Right lobe of liver (tissue), 6 donors: Measurements from ENCODE around the gene ZNF93. TPM values are rescaled to one million over a fixed set of nuclear protein-coding genes. Genes with fewer than 3 reads are reported as not detected.
"Not testable (repeated sequence)": the region's sequence is repeated elsewhere in the genome, so short reads cannot be mapped to it uniquely, and the experiment has no call there.

Experiments
- ATAC-seq, 4 donors: fragments of 200-7000 bp; cut with Tn5 transposase; one replicate each; pipeline ENCODE4 v1.9.1; 2020; ENCODE audit warnings: mild to moderate bottlenecking in 4 of 4, moderate library complexity in 4 of 4
- DNase-seq, 3 donors: peaks; one replicate each; pipeline ENCODE4 v3.0.0-alpha.2; 2020
- H3K27ac ChIP-seq, 3 donors: fragments of 200-600 bp; one replicate each; pipeline ENCODE4 v1.8.0; 2022
- H3K27me3 ChIP-seq, 2 donors: fragments of 200-600 bp; one replicate each; pipeline ENCODE4 v1.8.0; 2022
- H3K36me3 ChIP-seq, 4 donors: fragments of 200-600 bp; sonication (generic) in 1 of 4; one replicate each; pipeline versions ENCODE4 v1.5.1 to v1.8.0; 2017 to 2022; ENCODE audit warnings: control low read depth in 1 of 4
- H3K4me1 ChIP-seq, 4 donors: fragments of 200-600 bp; sonication (generic) in 1 of 4; one replicate each; pipeline versions ENCODE4 v1.5.1 to v1.8.0; 2017 to 2022; ENCODE audit warnings: control low read depth in 1 of 4
- H3K4me3 ChIP-seq, 3 donors: fragments of 200-600 bp; one replicate each; pipeline ENCODE4 v1.8.0; 2022
- H3K9me3 ChIP-seq, 4 donors: fragments of 200-600 bp; sonication (generic) in 1 of 4; one replicate each; pipeline versions ENCODE4 v1.5.1 to v1.8.0; 2017 to 2022; ENCODE audit warnings: control low read depth in 1 of 4
- POLR2A ChIP-seq: fragments of 450-650 bp; IDR thresholded peaks from one replicate; pipeline ENCODE4 v1.6.1; 2017; ENCODE audit warnings: antibody characterized with exemption, mild to moderate bottlenecking
- WGBS: methylation state at CpG from one replicate; pipeline ENCODE4 v1.1.6; 2018; ENCODE audit warnings: low coverage, low lambda C conversion rate; ENCODE audit not compliant: insufficient coverage; ENCODE audit errors: missing lambda C conversion rate; 5-methylcytosine and 5-hydroxymethylcytosine counted together
- intact Hi-C, 2 donors: fragments of 100-400 bp; cut with DNase I; formaldehyde crosslinking; loops; one replicate each; pipeline versions ENCODE4 v1.11.2 to v1.14.1; 2022
- total RNA-seq, 6 experiments: library from RNA; depleted of rRNA in 2 of 6; stranded (reverse); fragments of >200 nt in 2 of 6; fragmentation: NEBNext Ultra II Directional in 3 of 6; extraction: Animal tissue kit (Norgen Biotek cat#: 25700) in 3 of 6; gene quantifications; one replicate each; pipeline versions ENCODE4 v1.1.0 to v1.2.4, GENCODE V29; 2016 to 2023
- TF ChIP-seq, protein P1 (sequence below), 4 donors: fragments of 200-600 bp in 3 of 4; fragments of 450-650 bp in 1 of 4; IDR thresholded peaks; one replicate each; pipeline versions ENCODE4 v1.5.1 to v1.8.0; 2016 to 2022; ENCODE audit warnings: antibody characterized with exemption in 4 of 4, mild to moderate bottlenecking in 2 of 4
- donor health status: DM: no; HTN: yes; CAD: no.
- donor health status: DM: no; HTN: no; CAD: no.
- donor health status: DM: no; HTN: no; CAD: no.
- donor health status: DM: no; HTN: yes; CAD: no.
- donor health status: DM: no; HTN: yes; CAD: no.

ZNF93 gene
- total RNA-seq, 6 experiments from 2014 or later, result 0.35 to 1.6 (median 0.81) TPM

DNA sequence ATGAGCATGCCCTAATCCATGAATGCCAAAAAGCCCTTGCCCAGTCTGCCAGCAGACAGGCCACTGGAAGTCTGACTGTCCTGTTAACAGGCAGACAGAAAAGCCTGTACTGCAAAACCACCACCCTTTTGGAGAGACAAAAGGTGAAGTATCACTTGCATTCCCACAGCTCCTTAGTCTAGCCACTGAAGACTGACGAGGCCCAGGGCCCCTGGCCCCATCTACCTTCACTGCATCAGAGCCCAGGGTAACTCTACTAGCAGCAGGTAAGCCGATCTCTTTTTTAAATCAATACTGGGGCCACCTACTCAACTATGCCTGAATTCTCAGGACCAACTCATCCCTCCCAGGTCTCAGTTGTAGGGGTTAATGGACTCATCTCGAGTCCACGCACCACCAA is 45.5 kb downstream of the ZNF93 start:
- no peak overlapping the region for H3K27ac ChIP-seq
- ATAC-seq (no peak), DNase-seq (no peak)
- intact Hi-C loops, result no loop called here
- H3K36me3 ChIP-seq, result no peaks in the 10 kb centered on the region
- H3K4me3 ChIP-seq, result no peak overlapping the region
- no peaks in the 10 kb centered on the region for H3K9me3 ChIP-seq
- TF ChIP-seq, protein P1, sequence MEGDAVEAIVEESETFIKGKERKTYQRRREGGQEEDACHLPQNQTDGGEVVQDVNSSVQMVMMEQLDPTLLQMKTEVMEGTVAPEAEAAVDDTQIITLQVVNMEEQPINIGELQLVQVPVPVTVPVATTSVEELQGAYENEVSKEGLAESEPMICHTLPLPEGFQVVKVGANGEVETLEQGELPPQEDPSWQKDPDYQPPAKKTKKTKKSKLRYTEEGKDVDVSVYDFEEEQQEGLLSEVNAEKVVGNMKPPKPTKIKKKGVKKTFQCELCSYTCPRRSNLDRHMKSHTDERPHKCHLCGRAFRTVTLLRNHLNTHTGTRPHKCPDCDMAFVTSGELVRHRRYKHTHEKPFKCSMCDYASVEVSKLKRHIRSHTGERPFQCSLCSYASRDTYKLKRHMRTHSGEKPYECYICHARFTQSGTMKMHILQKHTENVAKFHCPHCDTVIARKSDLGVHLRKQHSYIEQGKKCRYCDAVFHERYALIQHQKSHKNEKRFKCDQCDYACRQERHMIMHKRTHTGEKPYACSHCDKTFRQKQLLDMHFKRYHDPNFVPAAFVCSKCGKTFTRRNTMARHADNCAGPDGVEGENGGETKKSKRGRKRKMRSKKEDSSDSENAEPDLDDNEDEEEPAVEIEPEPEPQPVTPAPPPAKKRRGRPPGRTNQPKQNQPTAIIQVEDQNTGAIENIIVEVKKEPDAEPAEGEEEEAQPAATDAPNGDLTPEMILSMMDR (IDR thresholded peaks at IDR 0.05), result no peak
- no peak for TF ChIP-seq POLR2A
- no peaks in the 10 kb centered on the region for H3K4me1 ChIP-seq
- H3K27me3 ChIP-seq, result no peaks in the 10 kb centered on the region
- WGBS, result 75% methylated on average over 3 of the region's 4 CpGs

DNA sequence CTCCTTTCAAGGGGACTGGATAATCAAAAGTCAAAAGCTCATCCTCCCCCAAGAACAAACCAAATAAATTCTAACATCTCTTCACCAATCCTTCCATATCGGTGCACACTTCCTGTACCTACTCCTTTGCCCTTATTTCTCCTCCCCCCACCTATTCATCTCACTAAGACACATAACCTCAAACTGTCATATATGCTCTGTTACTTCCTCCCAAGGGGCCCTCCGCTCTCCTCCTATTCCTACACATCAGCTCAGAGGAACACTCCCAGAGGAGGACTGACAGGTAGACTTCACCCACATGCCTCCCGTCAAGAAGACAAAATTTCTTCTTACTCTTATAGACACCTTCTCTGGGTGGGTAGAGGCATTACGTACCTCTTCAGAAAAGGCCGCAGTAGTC is 48.1 kb downstream of the ZNF93 start:
- no peak for DNase-seq
- Histone ChIP-seq H3K36me3 (no peaks in the 10 kb centered on the region), H3K4me3 (no peak overlapping the region), H3K27ac (no peak overlapping the region), H3K9me3 (no peaks in the 10 kb centered on the region), H3K27me3 (no peaks in the 10 kb centered on the region), H3K4me1 (no peaks in the 10 kb centered on the region)
- no peak for ATAC-seq
- WGBS, result 77% methylated on average over 5 of the region's 5 CpGs
- intact Hi-C loops, result no loop called here
- TF ChIP-seq, protein P1 (IDR thresholded peaks at IDR 0.05), result no peak
- no peak for TF ChIP-seq POLR2A

DNA sequence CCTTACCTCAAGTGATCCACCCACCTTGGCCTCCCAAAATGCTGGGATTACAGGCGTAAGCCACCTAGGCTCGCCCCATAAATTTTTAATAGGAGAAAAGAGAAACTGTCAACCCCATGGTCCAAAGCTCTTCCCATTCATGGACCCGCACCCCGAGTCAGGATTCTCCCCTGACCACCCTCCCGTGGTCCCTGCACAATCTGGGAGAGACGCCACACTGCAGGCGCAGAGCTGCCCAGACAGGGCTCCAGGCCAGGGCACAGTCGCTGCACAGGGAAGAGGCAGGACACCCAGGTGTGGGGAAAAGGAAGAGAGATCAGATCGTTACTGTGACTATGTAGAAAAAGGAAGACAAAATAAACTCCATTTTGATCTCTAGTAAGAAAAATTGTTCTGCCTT is 54.5 kb downstream of the ZNF93 start:
- Histone ChIP-seq H3K36me3 (no peaks in the 10 kb centered on the region), H3K9me3 (no peaks in the 10 kb centered on the region), H3K4me3 (no peak overlapping the region), H3K27me3 (no peaks in the 10 kb centered on the region), H3K4me1 (no peaks in the 10 kb centered on the region), H3K27ac (no peak overlapping the region)
- 84% methylated on average over 5 of the region's 9 CpGs for WGBS
- ATAC-seq (no peak), DNase-seq (no peak)
- TF ChIP-seq, protein P1 (IDR thresholded peaks at IDR 0.05), result no peak
- no peak for TF ChIP-seq POLR2A
- intact Hi-C loops, result loop anchor here in 1 of 2 donors (10.0 kb wide), 1 partner anchor 410 kb away; no protein-coding TSS in a partner anchor

DNA sequence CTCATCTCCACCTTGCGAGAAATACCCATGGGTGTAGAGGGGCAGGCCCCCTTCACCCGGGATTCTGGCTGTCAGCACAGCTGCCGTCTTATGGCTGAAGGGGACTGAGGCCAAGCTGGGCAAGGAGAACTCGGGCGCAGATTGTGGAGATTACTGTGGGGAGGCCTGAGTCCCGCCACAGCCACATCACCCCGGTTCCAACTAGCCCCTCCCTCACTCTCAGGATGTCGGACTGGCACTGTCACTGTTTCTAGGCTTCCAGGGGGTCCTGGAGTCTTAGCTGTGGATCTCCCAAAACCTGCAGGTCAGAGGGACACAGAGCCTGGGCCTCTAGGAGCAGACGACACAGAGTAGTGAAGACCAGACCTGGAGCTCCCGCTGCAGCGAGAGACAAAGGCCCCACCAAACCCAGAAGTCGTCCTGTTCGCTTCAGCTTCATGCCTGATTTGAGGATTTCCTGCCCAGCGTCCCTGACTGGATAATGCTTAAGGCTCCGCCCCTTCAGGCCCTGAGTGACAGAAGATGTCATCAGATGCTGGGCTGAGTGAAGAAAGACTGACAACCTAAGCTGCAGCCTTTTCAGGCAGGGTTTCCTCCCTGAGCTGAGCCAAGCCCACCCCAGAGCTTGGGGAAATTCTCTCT is 55.8 kb downstream of the ZNF93 start:
- Histone ChIP-seq H3K4me1 (no peaks in the 10 kb centered on the region), H3K27me3 (no peaks in the 10 kb centered on the region), H3K9me3 (no peaks in the 10 kb centered on the region), H3K36me3 (no peaks in the 10 kb centered on the region), H3K27ac (no peak overlapping the region), H3K4me3 (no peak overlapping the region)
- ATAC-seq (no peak), DNase-seq (no peak)
- no peak for TF ChIP-seq POLR2A
- TF ChIP-seq, protein P1 (IDR thresholded peaks at IDR 0.05), result no peak
- intact Hi-C loops, result loop anchor here in 1 of 2 donors (10.0 kb wide), 1 partner anchor 412 kb away; no protein-coding TSS in a partner anchor
- 5% methylated on average over 4 of the region's 15 CpGs for WGBS

DNA sequence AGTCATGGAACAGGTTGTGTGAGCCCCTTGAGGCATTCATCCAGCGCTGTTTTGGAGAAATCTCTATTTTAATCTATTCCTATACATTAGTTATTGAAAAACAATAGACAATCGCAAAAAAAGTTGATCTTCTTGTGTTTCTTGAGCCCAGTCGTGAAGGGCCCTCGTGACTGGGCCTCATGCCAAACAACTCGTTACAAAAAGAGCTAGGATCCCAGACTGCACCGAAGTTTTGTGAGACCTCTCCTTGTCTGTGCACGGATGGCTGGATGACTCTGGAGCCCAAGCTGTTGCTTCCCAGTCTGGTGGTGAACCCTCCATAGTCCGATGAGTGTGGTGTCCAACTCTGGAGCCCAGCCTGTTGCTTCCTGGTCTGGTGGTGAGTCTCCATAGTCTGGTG is 57.0 kb downstream of the ZNF93 start:
- intact Hi-C loops, result loop anchor here in 1 of 2 donors (10.0 kb wide), 1 partner anchor 413 kb away; no protein-coding TSS in a partner anchor
- WGBS, result 83% methylated on average over 8 of the region's 8 CpGs
- H3K4me1 ChIP-seq, H3K9me3 ChIP-seq, DNase-seq, H3K4me3 ChIP-seq, H3K27me3 ChIP-seq, ATAC-seq, H3K27ac ChIP-seq, H3K36me3 ChIP-seq: not testable (repeated sequence)
